HG03139 (cell line): ENCODE results near the gene TGFBR3L.
"Not testable (repeated sequence)": the region's sequence is repeated elsewhere in the genome, so short reads cannot be mapped to it uniquely, and the experiment has no call there.

Source experiments
- ATAC-seq: cut with Tn5 transposase; IDR thresholded peaks from one replicate; pipeline ENCODE4 v1.9.1; 2021; ENCODE audit not compliant: unreplicated experiment

TGFBR3L gene

GRCh38 chr19:7879111-7879807, 35.4 kb upstream of the TGFBR3L start:
- no peak for ATAC-seq

- ATAC-seq = no peak
Measured at GRCh38 chr19:7879836-7880235, 34.8 kb upstream of the TGFBR3L start.

DNA sequence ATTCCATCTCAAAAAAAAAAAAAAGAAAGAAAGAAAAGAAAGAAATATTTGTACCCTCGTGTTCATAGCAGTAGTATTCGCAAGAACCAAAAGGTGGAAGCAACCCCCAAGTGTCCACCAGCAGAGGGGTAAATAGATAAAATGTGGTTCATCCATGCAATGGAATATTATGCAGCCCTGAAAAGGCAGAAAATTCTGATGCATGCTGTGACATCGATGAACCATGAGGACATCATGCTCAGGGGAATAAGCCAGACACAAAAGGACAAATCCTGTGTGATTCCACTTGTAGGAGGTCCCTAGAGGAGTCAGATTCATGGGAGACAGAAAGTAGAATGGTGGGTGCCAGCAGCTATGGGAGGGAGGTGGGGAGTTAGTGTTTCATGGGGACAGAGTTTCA, 32.7 kb upstream of the TGFBR3L start:
- no peak for ATAC-seq

- ATAC-seq = no peak
Measured at GRCh38 chr19:7883105-7883504, 31.5 kb upstream of the TGFBR3L start.

GRCh38 chr19:7883796-7884570, 30.6 kb upstream of the TGFBR3L start:
- ATAC-seq = no peak

GRCh38 chr19:7885818-7886217, 28.8 kb upstream of the TGFBR3L start:
- no peak for ATAC-seq

GRCh38 chr19:7887408-7888144, 27.1 kb upstream of the TGFBR3L start:
- no peak for ATAC-seq

GRCh38 chr19:7888145-7888825, 26.3 kb upstream of the TGFBR3L start, which contains the start of gene LRRC8E:
Gene LRRC8E (plus strand): TSS chr19:7888510. CDS start chr19:7895604, 7,094 bp downstream.
- no peak for ATAC-seq

- no peak for ATAC-seq
Measured at GRCh38 chr19:7888826-7889217, 25.8 kb upstream of the TGFBR3L start.

GRCh38 chr19:7893362-7894101, 21.1 kb upstream of the TGFBR3L start:
- ATAC-seq = not testable (repeated sequence)

DNA sequence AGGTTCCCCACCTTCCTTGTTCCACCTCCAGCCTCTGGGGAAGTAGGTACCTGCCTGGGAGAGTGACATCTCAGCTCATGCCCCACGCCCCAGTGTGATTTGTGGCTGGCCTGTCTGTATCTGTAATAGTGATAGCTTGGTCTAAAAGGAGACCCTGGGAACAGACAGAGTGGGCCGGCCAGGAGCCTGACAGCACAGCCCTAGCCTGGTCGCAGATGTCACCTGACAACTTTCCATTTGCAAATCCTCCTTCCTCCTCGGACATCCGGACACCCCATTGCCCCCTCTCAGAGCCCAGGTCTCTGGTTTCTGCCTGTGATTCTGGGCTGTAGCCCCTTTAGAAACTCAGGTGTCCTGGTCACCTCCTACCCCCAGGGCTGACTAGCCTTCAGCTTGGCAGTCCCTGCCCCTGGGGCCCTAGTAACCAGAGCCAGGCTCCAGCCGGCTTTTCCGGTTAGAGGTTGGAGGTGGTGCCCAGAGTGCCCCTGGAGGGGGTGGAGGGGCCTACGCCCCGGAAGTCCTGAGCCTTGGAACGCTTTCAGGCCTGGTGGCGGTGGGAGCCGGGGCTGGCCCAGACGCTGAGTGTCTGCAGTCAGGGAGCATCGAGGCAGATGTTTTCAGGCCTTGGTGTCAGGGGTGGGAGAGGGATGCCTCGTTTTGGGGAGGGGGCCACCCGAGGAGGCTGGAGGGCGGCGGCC, 19.9 kb upstream of the TGFBR3L start:
- ATAC-seq = no peak

DNA sequence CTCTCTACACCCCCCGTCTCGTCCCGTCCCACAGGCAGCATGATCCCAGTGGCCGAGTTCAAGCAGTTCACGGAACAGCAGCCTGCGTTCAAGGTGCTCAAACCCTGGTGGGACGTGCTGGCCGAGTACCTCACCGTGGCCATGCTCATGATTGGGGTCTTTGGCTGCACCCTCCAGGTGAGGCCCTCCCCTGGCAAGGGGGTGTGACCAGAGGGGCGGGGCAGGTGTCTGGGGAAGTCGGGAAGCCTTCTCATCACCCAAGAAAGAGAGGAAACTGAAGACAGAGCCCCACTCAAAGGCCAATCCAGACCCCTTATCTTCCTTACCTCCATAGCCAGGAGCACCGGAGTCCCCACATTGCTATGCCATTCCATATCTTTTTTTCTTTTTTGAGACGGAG, 19.1 kb upstream of the TGFBR3L start:
- no peak for ATAC-seq

DNA sequence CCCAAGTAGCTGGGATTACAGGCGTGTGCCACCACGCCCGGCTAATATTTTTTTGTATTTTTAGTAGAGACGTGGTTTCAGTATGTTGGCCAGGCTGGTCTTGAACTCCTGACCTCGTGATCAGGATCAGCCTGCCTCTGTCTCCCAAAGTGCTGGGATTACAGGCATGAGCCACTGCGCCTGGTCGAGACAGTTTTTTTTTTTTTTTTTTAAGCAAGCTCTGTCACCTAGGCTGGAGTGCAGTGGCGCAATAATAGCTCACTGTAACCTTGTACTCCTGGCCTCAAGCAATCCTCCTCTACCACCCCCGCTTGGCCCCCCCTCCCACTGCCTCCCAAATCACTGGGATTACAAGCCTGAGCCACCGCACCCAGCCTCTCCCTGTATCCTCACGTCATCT, 17.3 kb upstream of the TGFBR3L start:
- ATAC-seq = no peak

GRCh38 chr19:7898967-7899366, 15.7 kb upstream of the TGFBR3L start:
- no peak for ATAC-seq

DNA sequence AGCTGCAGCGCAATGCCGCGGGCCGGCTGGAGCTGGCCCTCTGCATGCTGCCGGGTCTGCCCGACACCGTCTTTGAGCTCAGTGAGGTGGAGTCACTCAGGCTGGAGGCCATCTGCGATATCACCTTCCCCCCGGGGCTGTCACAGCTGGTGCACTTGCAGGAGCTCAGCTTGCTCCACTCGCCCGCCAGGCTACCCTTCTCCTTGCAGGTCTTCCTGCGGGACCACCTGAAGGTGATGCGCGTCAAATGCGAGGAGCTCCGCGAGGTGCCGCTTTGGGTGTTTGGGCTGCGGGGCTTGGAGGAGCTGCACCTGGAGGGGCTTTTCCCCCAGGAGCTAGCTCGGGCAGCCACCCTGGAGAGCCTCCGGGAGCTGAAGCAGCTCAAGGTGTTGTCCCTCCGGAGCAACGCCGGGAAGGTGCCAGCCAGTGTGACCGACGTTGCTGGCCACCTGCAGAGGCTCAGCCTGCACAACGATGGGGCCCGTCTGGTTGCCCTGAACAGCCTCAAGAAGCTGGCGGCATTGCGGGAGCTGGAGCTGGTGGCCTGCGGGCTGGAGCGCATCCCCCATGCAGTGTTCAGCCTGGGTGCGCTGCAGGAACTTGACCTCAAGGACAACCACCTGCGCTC, 14.8 kb upstream of the TGFBR3L start:
- ATAC-seq = no peak

- ATAC-seq = no peak
Measured at GRCh38 chr19:7900401-7900870, 14.2 kb upstream of the TGFBR3L start.

DNA sequence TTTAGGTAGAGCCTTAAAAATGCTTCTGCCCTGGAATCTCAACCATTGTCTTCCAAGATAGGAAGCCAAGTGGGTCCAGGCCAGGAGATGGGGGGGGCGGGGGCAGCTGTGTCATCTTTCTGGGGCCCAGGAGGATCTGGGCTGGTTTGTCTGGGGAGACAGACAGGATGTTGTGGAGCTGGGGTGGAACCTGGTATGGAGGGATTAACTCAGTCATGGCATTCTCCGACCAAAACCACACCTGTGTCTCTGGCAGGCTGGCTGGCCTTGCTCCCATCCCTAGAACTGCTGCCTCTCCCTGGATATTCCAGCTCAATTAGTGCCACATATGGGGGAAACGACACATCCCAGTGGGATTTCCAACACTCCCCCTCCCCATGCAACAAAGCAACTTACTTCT, 13.7 kb upstream of the TGFBR3L start:
- no peak for ATAC-seq

DNA sequence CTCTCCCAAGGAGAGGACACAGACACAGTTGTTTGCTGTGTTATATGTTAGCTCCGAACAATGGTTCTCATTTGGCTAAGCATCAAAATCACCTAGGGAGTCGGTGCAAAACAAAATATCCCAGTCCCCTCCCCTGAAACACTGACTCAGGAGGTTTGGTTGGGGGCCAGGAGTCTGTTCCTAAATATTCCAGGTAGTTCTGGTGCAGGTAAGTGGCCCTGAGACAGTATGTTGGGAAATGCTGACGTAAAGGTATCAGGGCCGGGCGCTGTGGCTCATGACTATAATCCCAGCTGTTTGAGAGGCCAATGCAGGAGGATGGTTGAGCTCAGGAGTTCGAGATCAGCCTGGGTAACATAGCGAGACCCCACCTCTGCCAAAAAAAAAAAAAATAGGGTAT, 13.3 kb upstream of the TGFBR3L start:
- no peak for ATAC-seq

DNA sequence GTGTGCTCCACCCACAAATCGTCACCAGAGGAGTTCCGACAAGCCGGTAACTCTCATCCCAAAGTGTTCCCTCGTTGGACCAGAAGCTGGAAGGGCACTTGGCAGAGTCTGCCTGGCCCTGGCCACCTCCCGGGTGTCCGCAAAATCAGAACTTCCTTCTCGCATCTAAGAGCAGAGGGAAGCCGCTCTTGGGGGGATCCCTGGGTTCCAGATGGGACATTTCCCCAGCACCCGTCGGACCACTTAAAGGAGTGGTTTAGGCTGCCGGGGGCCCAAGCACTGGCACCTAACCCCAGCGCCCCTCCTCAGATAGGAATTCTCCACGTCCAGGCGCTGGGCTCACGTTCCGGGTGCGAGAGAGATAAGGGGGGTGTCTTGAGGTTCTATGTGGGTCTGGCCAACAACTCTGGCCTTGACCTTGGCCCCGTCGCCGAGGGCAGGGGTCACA, 11.8 kb upstream of the TGFBR3L start:
- no peak for ATAC-seq
